GM12878 (cell line): Measurements from ENCODE around the gene RGS6.

ENCODE experiments used
- EP300 ChIP-seq, 2 experiments: fragments of 150-350 bp in 1 of 2; IDR thresholded peaks; 2 replicates each; pipeline ENCODE4 v1.6.1; 2011 to 2012; ENCODE audit warnings: low read depth in 2 of 2, low read length in 2 of 2, borderline replicate concordance in 1 of 2, improper control_type of control experiment in 1 of 2, inconsistent platforms in 1 of 2; ENCODE audit not compliant: control insufficient read depth in 1 of 2
- RB1 ChIP-seq: fragments of 450-650 bp; formaldehyde crosslinking; IDR thresholded peaks from 2 replicates; pipeline ENCODE4 v1.6.1; 2017; ENCODE audit warnings: mild to moderate bottlenecking, borderline replicate concordance
- REST ChIP-seq: IDR thresholded peaks from 2 replicates; pipeline ENCODE4 v1.6.1; 2012; ENCODE audit warnings: mild to moderate bottlenecking, low read depth, low read length

DNA sequence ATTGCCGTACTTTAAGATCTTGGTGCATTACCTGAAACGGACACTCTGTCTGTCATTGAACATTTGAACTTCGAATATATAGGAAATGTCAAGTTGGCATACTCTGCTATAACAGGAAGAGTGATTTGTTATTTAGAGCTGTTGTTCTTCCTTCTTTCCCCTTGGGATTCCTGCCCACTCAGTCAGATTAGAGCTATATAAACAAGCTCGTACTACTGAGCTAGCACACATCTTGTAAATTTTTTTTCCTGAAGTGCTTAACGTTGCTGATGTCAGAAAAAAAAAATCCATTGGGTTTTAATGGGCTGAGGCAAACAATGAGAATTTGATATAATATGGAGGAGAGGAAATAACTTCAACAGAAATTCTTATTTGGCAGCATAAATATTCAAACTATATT is 26.8 kb downstream of the RGS6 start:
- TF ChIP-seq REST: no peak
- no peak for TF ChIP-seq RB1
- TF ChIP-seq EP300 (IDR thresholded peaks at IDR 0.05; ENCODE audit: borderline replicate concordance in 1 of 2, control insufficient read depth in 1 of 2, low read depth in 2 of 2, low read length in 2 of 2): no peak
